SJSA1 (cell line): ENCODE results near the gene THBS3. TPM values are rescaled to one million over a fixed set of nuclear protein-coding genes. Genes with fewer than 3 reads are reported as not detected.
A peak's percentile ranks its signal among the peaks of the same experiment; 100 is the strongest.
"Not testable (repeated sequence)": the region's sequence is repeated elsewhere in the genome, so short reads cannot be mapped to it uniquely, and the experiment has no call there.

Experiments
- DNase-seq, 2 experiments: peaks; one replicate each; pipeline ENCODE4 v3.0.0-alpha.2; 2015 to 2020; ENCODE audit warnings: low spot score in 2 of 2, low read depth in 1 of 2
- H3K27ac ChIP-seq: fragments of 250-450 bp; sonication (Bioruptor Pico); 2 replicates; pipeline ENCODE4 v1.5.1; 2020; ENCODE audit warnings: mild to moderate bottlenecking, moderate library complexity
- H3K27me3 ChIP-seq: fragments of 250-450 bp; sonication (Bioruptor Pico); replicated peaks from 2 replicates; pipeline ENCODE4 v1.5.1; 2020; ENCODE audit warnings: mild to moderate bottlenecking, moderate library complexity
- H3K36me3 ChIP-seq: fragments of 250-450 bp; sonication (Bioruptor Pico); 2 replicates; pipeline ENCODE4 v1.5.1; 2020; ENCODE audit warnings: mild to moderate bottlenecking
- H3K4me1 ChIP-seq: fragments of 250-450 bp; sonication (Bioruptor Pico); replicated peaks from 2 replicates; pipeline ENCODE4 v1.6.1; 2021; ENCODE audit warnings: mild to moderate bottlenecking
- H3K4me3 ChIP-seq: fragments of 250-450 bp; sonication (Bioruptor Pico); 2 replicates; pipeline ENCODE4 v1.5.1; 2020; ENCODE audit warnings: mild to moderate bottlenecking
- H3K9me3 ChIP-seq: fragments of 250-450 bp; sonication (Bioruptor Pico); replicated peaks from 2 replicates; pipeline ENCODE4 v1.5.1; 2020; ENCODE audit warnings: mild to moderate bottlenecking
- total RNA-seq: library from RNA; depleted of rRNA; stranded (reverse); fragments of >200 nt; shearing (Covaris generic); gene quantifications from 2 replicates; pipeline ENCODE4 v1.2.3, GENCODE V29; 2014

Gene THBS3
- total RNA-seq, 1 experiment from 2014 or later, result 5.4 TPM

DNA sequence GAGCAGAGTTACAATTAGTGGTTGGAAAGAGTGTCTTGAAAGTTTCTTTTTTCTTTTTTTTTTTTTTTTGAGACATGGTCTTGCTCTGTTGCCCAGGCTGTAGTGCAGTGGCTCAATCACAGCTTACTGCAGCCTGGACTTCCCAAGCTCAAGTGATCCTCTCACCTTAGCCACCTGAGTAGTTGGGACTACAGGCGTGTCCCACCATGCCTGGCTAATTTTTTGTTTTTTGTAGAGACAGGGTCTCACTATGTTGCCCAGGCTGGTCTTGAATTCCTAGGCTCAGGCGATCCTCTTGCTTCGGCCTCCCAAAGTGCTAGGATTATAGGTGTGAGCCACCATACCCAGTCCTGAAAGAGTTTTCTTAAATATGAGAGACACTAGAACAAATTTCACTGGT, 39.1 kb upstream of the THBS3 start:
- H3K9me3 ChIP-seq, H3K27me3 ChIP-seq, H3K4me3 ChIP-seq, H3K36me3 ChIP-seq, H3K27ac ChIP-seq, DNase-seq: not testable (repeated sequence)
- H3K4me1 ChIP-seq, result peaks cover 27% of the 10 kb centered on the region

DNA sequence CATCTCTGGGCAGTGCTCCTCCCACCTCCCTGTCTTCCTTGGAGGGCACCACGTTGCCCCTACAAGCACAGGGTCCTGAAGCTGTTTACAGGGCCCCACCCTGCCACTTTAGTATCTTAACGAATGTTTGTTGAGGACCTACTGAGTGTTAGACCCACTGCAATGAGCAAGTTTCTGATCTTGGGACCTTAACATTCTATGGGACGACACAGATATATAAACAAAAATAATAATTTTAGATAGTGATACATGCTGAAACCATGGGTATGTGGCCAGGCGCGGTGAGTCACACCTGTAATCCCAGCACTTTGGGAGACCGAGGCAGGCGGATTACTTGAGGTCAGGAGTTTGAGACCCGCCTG, 37.4 kb upstream of the THBS3 start:
- peak overlapping the region; percentile 42 for H3K4me3 ChIP-seq
- H3K9me3 ChIP-seq, result no peaks in the 10 kb centered on the region
- no peaks in the 10 kb centered on the region; the same call in 1 of the 2 replicates for H3K36me3 ChIP-seq
- peaks cover 25% of the 10 kb centered on the region for H3K4me1 ChIP-seq
- H3K27me3 ChIP-seq, result no peaks in the 10 kb centered on the region
- no peak for DNase-seq
- peak overlapping the region; percentile 81 for H3K27ac ChIP-seq

DNA sequence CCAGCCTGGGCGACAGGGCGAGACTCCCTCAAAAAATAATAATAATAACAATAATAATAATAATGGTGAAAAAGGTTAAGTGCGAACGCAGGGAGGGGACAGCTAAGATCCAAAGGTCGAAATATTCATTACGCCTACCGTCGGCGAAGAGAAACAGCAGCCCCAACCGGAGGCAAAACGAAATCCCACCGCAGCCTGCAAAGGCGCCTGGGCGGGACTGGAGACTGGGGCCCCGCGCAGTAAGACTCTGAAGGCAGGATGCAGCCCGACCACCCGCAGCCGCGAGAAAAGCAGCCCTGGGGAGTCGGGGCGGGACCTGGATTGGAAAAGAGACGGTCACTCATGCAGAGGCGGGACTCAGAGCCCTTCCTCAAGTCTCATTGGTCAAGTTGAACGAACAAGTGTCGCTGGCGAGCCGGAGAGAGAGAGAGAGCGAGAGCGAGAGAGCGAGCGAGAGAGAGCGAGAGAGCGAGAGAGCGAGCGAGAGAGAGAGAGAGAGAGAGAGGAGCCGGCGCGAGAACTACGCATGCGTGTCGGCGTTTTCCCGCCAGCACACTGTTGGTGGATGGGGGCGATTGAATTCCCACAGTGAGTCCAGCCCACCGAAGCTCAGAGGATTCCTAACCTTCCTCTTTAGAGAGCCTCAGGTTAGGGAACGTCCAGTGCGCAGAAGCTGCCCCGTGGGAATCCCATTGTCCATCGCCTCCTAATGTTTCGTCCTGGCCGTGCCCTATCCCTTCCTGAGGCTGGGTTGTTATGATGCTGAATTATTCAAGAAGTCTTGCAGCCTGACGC, 36.9 kb upstream of the THBS3 start:
- H3K9me3 ChIP-seq, result no peaks in the 10 kb centered on the region
- H3K36me3 ChIP-seq, result no peaks in the 10 kb centered on the region
- H3K4me1 ChIP-seq, result peaks cover 25% of the 10 kb centered on the region
- DNase-seq, result peak; percentile 99 to 100
- no peaks in the 10 kb centered on the region for H3K27me3 ChIP-seq
- H3K4me3 ChIP-seq, result peak overlapping the region; percentile 42
- H3K27ac ChIP-seq, result peak overlapping the region; percentile 81

DNA sequence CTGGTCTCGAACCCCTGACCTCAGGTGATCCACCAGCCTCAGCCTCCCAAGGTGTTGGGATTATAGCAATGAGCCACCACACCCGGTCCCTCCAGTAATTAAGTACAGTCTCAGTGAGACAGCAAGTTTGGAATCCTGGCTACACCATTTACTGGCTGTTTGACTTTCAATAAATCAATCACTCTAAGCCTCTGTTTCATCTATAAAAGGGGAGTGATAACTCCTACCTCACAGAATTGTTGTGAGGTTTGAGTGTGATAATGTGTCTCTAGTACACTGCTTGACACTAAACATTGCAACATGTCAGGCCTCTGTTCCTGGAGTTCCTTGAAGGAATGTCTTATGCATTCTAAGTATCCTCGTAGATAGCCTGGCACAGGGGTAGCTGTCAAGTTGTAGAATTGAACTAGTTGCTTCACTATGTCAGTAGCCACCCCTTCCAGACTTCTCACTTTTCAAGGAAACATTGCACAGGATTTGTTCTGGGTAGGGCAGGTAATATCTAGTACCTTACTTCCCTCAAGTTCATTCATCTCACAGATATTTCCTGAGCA, 35.2 kb upstream of the THBS3 start:
- Histone ChIP-seq H3K4me3 (peak overlapping the region; percentile 42), H3K9me3 (no peaks in the 10 kb centered on the region), H3K36me3 (no peaks in the 10 kb centered on the region), H3K27me3 (no peaks in the 10 kb centered on the region), H3K27ac (no peak overlapping the region), H3K4me1 (peaks cover 25% of the 10 kb centered on the region)
- no peak for DNase-seq

DNA sequence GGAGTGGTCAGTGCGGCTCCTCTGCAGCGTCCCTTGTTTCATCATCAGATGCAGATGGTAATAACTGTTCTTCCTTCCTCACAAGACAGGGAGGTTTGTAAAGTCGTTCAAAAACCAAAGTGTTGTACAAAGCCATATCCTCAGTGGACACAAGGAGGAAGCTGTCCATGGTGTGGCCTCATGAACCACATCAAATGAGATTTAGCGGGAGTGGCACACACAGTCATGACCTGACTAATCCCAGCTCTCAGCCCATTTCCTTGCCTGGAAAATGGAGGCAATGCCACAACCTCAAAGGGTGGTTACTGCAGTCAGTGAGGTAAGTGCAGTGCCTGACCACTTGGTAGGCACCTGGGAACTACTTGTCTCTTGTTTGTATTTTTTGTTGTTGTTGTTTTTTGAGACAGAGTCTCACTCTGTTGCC, 34.2 kb upstream of the THBS3 start:
- no peak overlapping the region for H3K27ac ChIP-seq
- H3K9me3 ChIP-seq, result no peaks in the 10 kb centered on the region
- H3K4me3 ChIP-seq, result no peak overlapping the region
- no peak for DNase-seq
- H3K36me3 ChIP-seq, result peaks cover 7% of the 10 kb centered on the region
- H3K27me3 ChIP-seq, result no peaks in the 10 kb centered on the region
- H3K4me1 ChIP-seq, result peaks cover 25% of the 10 kb centered on the region

DNA sequence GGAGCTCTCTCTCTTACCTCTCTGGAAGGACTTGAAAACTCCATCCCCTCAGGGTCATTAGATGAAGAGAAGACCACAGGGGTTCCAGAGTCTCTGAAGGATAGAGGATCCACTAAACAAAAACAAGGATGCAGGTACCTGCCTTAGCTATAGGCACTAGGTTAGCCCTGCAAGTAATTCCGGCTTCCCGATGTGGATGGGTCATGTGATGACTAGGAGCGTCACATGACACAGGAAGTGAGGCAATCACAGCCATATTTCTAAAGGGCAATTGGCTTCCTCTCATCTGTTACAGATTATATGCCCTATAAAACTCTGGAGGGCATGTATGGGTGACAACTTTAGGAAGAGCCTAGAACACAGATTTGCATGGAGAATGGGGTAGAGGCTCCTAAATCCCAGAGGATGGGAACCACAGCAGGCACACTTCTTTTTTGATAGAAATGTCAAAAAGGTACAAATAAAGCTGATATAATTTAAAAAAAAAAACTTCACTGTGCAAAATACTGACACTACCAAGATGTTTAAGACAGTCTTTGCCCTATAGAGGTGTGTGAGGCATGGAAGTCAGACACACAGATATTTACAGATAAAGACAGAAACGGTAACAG, 33.5 kb upstream of the THBS3 start:
- peak; percentile 70 to 71 for DNase-seq
- Histone ChIP-seq H3K9me3 (no peaks in the 10 kb centered on the region), H3K36me3 (peaks cover 12% of the 10 kb centered on the region), H3K4me1 (peaks cover 25% of the 10 kb centered on the region), H3K27me3 (no peaks in the 10 kb centered on the region), H3K27ac (no peak overlapping the region), H3K4me3 (peak overlapping the region; percentile 21)

DNA sequence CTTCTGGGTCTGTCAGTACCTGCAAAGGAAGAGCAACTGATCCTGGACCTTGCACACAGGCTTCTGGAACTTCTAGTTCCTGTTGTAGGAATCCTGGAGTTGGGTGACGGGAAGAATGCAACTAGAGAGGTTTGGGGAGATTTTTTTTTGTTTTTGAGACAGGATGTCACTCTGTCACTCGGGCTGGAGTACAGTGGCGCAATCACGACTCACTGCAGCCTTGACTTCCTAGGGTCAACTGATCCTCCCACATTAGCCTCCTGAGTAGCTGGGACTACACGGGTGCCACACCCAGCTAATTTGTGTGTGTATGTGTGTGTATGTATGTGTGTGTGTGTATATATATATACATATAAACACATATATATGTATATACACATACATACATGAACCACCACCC, 28.8 kb upstream of the THBS3 start:
- Histone ChIP-seq H3K36me3 (peaks cover 13% of the 10 kb centered on the region), H3K27ac (no peak overlapping the region), H3K27me3 (no peaks in the 10 kb centered on the region), H3K4me1 (peaks cover 8% of the 10 kb centered on the region), H3K4me3 (no peak overlapping the region), H3K9me3 (no peaks in the 10 kb centered on the region)
- DNase-seq, result no peak

DNA sequence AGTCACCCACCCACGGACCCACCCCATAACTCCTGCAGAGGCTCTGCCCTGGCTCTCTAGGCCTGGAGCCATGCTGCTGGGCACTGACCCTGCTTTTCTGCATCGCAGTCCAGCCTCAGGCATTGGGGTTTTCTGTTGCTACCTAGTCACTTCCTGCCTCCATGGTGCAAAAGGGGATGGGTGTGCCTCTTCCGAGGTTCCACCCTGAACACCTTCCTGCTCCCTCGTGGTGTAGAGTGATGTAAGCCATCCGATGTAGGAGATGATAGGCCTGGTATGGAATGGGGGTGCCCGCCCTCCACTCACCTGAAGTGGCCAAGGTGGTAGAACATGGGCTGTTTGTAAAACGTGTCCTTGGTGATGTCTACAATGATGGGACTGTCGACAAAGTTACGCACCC, 27.7 kb upstream of the THBS3 start:
- not testable (repeated sequence) for H3K4me3 ChIP-seq, H3K4me1 ChIP-seq, H3K9me3 ChIP-seq, DNase-seq, H3K27me3 ChIP-seq, H3K27ac ChIP-seq
- H3K36me3 ChIP-seq, result peaks cover 13% of the 10 kb centered on the region

DNA sequence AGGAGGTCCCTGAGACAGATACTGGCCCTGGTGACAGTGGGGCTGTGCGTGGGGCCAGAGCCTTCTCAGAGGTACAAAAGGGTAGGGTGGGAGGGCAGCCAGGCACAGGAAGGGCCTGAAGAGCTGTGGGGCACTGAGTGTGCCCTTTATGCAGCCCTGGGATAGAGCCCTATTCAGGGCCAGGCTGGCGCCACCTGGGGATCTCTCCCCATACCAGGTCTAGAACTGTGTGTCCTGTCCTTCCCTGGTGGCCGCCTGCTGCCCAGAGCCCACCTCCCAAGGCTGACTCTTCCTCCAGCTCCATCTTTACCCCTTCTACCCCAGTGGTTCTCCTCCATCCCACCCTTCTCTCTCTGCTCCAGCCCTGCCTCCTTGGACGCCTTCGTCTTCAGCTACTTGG, 25.8 kb upstream of the THBS3 start:
- DNase-seq, H3K9me3 ChIP-seq: not testable (repeated sequence)
- peaks cover 13% of the 10 kb centered on the region for H3K36me3 ChIP-seq

DNA sequence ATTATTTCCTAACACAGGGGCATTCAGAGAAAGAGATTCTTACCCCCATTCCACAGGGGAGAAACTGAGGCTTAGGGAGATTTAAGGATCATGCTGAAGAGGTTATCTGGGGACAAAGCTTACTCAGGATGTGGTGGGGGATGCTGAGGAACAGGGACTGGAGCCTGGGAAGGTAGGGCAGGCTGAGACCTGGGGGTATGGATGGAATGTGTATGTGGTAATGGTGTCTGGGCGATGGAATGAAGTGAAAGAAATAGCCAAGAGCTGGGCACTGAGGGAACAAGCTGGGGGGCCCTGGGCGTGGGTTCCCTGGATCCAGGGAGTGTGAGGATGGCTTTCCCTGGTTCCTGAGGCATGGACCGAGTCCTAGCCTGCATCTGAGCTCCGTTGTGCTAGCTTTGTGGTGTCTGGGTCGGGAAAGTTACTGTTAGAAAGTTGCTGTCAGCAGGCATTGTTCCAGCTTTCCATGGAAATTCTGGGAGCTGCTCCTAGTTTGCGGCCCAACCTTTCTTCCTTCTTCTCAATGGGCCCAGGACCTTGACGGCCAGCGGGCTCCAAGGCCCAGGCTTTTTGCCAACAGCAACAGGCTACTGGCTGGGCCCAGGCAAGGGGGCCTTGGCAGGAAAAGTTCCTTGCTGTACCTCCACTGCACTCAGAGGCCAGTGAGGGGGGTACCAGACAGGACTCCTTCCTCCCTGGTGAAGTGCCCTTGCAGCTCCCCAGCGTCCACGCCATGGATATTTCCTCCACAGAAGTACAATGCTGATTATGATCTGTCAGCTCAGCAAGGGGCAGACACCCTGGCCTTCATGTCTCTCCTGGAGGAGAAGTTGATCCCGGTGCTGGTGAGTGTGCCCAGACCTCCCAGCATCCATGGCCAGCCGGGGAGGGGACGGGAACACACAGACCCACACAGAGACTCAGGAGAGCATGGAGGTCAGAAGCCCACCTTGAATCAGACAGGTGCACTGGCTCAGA, 24.6 kb upstream of the THBS3 start:
- H3K36me3 ChIP-seq, result peaks cover 11% of the 10 kb centered on the region
- not testable (repeated sequence) for H3K9me3 ChIP-seq, H3K4me3 ChIP-seq, H3K27me3 ChIP-seq, DNase-seq
- H3K27ac ChIP-seq, result 0 out of 2 replicates have a peak overlapping the region, but pooled peaks have one; percentile 25
- peaks cover 12% of the 10 kb centered on the region for H3K4me1 ChIP-seq

More for the DNA sequence above, 25.8 kb upstream of the THBS3 start:
- not testable (repeated sequence) for H3K4me3 ChIP-seq, H3K4me1 ChIP-seq, H3K27me3 ChIP-seq, H3K27ac ChIP-seq

DNA sequence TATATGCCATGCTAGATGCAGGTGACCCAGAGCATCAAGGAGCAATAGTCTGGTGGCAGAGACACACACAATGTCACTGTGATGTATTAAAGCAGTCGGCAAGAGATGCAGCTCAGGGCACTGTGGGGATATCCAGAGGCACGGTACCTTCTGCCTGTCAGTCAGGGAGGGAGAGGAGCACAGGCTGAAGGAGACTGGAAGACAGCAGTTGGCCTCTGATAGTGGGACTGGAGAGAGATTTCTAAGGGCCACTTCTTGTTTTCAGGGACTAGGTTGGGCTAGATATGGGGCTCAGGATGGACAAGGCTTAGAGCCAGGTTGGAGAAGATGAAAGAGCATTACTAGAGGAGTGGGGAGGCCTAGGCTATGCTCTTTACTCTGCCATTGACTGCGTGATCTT, 23.6 kb upstream of the THBS3 start:
- H3K36me3 ChIP-seq, H3K4me3 ChIP-seq, H3K27me3 ChIP-seq, DNase-seq, H3K9me3 ChIP-seq, H3K27ac ChIP-seq: not testable (repeated sequence)
- peaks cover 14% of the 10 kb centered on the region for H3K4me1 ChIP-seq

DNA sequence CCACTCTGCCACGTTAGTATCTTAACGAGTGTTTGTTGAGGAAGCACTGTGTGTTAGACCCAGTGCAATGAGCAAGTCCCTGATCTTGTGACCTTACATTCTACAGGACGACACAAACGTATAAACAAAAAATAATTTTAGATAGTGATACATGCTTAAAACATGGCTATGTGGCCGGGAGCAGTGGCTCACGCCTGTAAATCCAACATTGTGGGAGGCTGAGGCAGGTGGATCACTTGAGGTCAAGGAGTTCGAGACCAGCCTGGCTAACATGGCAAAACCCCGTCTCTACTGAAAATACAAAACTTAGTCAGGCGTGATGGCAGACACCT, 20.4 kb upstream of the THBS3 start:
- DNase-seq, result no peak
- Histone ChIP-seq H3K36me3 (peaks cover 3% of the 10 kb centered on the region; the same call in 1 of the 2 replicates), H3K4me1 (peaks cover 47% of the 10 kb centered on the region), H3K27me3 (no peaks in the 10 kb centered on the region), H3K27ac (peak overlapping the region; percentile 57), H3K9me3 (no peaks in the 10 kb centered on the region), H3K4me3 (peak overlapping the region; percentile 47)

DNA sequence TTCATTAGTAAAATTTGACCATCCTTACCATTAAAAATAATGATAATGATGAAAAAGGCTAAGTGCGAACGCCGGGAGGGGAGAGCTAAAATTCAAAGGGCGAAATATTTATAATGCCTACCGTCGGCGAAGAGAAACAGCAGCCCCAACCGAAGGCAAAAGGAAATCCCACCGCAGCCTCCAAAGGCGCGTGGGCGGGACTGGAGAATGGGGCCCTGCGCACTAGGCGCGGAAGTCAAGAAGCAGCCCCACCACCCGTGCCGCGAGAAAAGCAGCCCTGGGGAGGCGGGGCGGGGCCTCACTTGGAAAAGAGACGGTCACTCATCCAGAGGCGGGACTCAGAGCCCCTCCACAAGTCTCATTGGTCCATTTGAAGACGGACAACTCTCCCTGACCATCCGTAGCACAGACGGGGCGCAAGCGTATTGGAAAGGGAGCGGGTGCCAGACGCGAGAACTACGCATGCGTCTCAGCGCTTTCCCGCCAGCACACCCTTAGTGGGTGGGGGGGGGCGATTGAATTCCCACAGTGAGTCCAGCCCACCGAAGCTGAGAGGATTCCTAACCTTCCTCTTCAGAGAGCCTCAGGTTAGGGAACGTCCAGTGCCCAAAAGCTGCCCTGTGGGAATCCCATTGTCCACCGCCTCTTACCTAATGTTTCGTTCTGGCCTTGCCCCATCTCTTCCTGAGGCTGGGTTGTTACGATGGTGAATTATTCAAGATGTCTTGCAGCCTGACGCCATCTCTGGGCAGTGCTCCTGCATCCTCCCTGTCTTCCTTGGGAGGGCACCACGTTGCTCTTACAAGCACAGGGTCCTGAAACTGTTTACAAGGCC, 19.8 kb upstream of the THBS3 start:
- no peaks in the 10 kb centered on the region for H3K27me3 ChIP-seq
- peak; percentile 100 for DNase-seq
- peak overlapping the region; percentile 47 for H3K4me3 ChIP-seq
- peak overlapping the region; percentile 73 for H3K27ac ChIP-seq
- peaks cover 49% of the 10 kb centered on the region for H3K4me1 ChIP-seq
- peaks cover 3% of the 10 kb centered on the region; the same call in 1 of the 2 replicates for H3K36me3 ChIP-seq
- no peaks in the 10 kb centered on the region for H3K9me3 ChIP-seq
